H1 (cell line): Measurements from ENCODE around the gene EXTL1. TPM values are rescaled to one million over a fixed set of nuclear protein-coding genes. Genes with fewer than 3 reads are reported as not detected.

Experiments
- CTCF ChIA-PET: fragments of 300-600 bp; sonication (Branson Sonifier 250); formaldehyde crosslinking; loops from one replicate; lab custom pipeline; 2021; ENCODE audit not compliant: partially characterized antibody; lab: Charles Lee
- POLR2A ChIA-PET: fragments of 300-600 bp; sonication (Branson Sonifier 250); formaldehyde crosslinking; loops from one replicate; lab custom pipeline; 2021; ENCODE audit warnings: inconsistent platforms; ENCODE audit not compliant: partially characterized antibody; lab: Charles Lee
- DNase-seq, 2 experiments: peaks; one replicate each; pipeline versions ENCODE4 v3.0.0 to v3.0.0-alpha.2; 2010 to 2022; ENCODE audit warnings: low spot score in 2 of 2, low read depth in 1 of 2, mixed read lengths in 1 of 2
- FAIRE-seq: peaks from 2 replicates; lab custom pipeline; 2011; peaks lifted over from hg19 to GRCh38; lab: Jason Lieb, UNC
- H2AFZ ChIP-seq: 2 replicates; pipeline ENCODE4 v1.8.1; 2012; ENCODE audit warnings: low read length, inconsistent platforms
- H2AK5ac ChIP-seq: 2 replicates; pipeline ENCODE4 v1.6.1; 2013; ENCODE audit warnings: low read depth, low read length
- H2BK120ac ChIP-seq: replicated peaks from 2 replicates; pipeline ENCODE3; 2013; ENCODE audit warnings: low read depth, low read length, inconsistent platforms
- H2BK12ac ChIP-seq: 2 replicates; pipeline ENCODE4 v1.6.1; 2013; ENCODE audit warnings: low read depth, low read length
- H2BK15ac ChIP-seq: 2 replicates; pipeline ENCODE4 v1.6.1; 2013; ENCODE audit warnings: low read length
- H2BK20ac ChIP-seq: 2 replicates; pipeline ENCODE4 v1.6.1; 2013; ENCODE audit warnings: low read length
- H2BK5ac ChIP-seq: 2 replicates; pipeline ENCODE4 v1.6.1; 2013; ENCODE audit warnings: low read depth, low read length
- H3K14ac ChIP-seq: 2 replicates; pipeline ENCODE4 v1.6.1; 2013; ENCODE audit warnings: inconsistent platforms; ENCODE audit not compliant: insufficient read length
- H3K18ac ChIP-seq: 2 replicates; pipeline ENCODE4 v1.6.1; 2013; ENCODE audit warnings: low read length; ENCODE audit errors: extremely low read depth
- H3K23ac ChIP-seq: 2 replicates; pipeline ENCODE4 v1.6.1; 2013; ENCODE audit warnings: inconsistent platforms; ENCODE audit not compliant: insufficient read length
- H3K23me2 ChIP-seq: 2 replicates; pipeline ENCODE4 v1.6.1; 2013; ENCODE audit warnings: low read depth, low read length
- H3K27ac ChIP-seq: 2 replicates; pipeline ENCODE4 v1.6.1; 2011; ENCODE audit warnings: low read depth, low read length, inconsistent platforms
- H3K27me3 ChIP-seq, 4 experiments: replicated peaks in 1 of 4; 1 replicate in 1 of 4; 2 replicates in 3 of 4; pipeline versions ENCODE4 v1.6.1 to v1.8.1; 2011 to 2013; ENCODE audit warnings: low read length in 3 of 4, mild to moderate bottlenecking in 3 of 4, inconsistent platforms in 2 of 4, mixed read lengths in 2 of 4, moderate library complexity in 1 of 4; ENCODE audit not compliant: control insufficient read depth in 3 of 4, insufficient read depth in 3 of 4; ENCODE audit errors: extremely low read depth in 1 of 4
- H3K36me3 ChIP-seq, 4 experiments: 2 replicates each; pipeline versions ENCODE4 v1.6.1 to v1.8.1; 2011 to 2013; ENCODE audit warnings: mild to moderate bottlenecking in 4 of 4, low read length in 3 of 4, moderate library complexity in 2 of 4, control low read depth in 1 of 4, inconsistent platforms in 1 of 4; ENCODE audit not compliant: insufficient read depth in 4 of 4, control insufficient read depth in 2 of 4
- H3K4ac ChIP-seq: replicated peaks from 2 replicates; pipeline ENCODE3; 2013; ENCODE audit warnings: low read length, low read depth, mixed read lengths, inconsistent platforms; ENCODE audit not compliant: insufficient read length
- H3K4me1 ChIP-seq, 4 experiments: replicated peaks in 1 of 4; 1 replicate in 1 of 4; 2 replicates in 3 of 4; pipeline versions ENCODE4 v1.6.1 to v1.8.1; 2011 to 2013; ENCODE audit warnings: low read length in 3 of 4, inconsistent platforms in 2 of 4, mixed read lengths in 1 of 4; ENCODE audit not compliant: insufficient read depth in 4 of 4, control insufficient read depth in 3 of 4
- H3K4me2 ChIP-seq, 2 experiments: 2 replicates each; pipeline versions ENCODE4 v1.6.1 to v1.8.1; 2011 to 2013; ENCODE audit warnings: low read depth in 2 of 2, low read length in 2 of 2, control low read depth in 1 of 2, inconsistent platforms in 1 of 2, mild to moderate bottlenecking in 1 of 2; ENCODE audit not compliant: insufficient read depth in 1 of 2
- H3K4me3 ChIP-seq, 4 experiments: fragments of 200-600, 300-600 bp in 1 of 4; sonication (generic), shearing (Covaris generic), sonication (Bioruptor Twin) in 1 of 4; 2 replicates each; pipeline versions ENCODE4 v1.5.1 to v1.8.1; 2011 to 2016; ENCODE audit warnings: low read length in 4 of 4, low read depth in 3 of 4, control low read depth in 2 of 4, inconsistent platforms in 2 of 4, mild to moderate bottlenecking in 2 of 4, mixed read lengths in 1 of 4, moderate library complexity in 1 of 4; ENCODE audit not compliant: insufficient read depth in 2 of 4; ENCODE audit errors: extremely low read depth in 1 of 4
- H3K56ac ChIP-seq: replicated peaks from 2 replicates; pipeline ENCODE3; 2013; ENCODE audit warnings: low read depth, mild to moderate bottlenecking, mixed read lengths, low read length, inconsistent platforms; ENCODE audit not compliant: insufficient read length
- H3K79me1 ChIP-seq: 2 replicates; pipeline ENCODE4 v1.6.1; 2013; ENCODE audit warnings: low read depth, low read length, control low read depth
- H3K79me2 ChIP-seq, 2 experiments: 2 replicates each; pipeline versions ENCODE4 v1.6.1 to v1.8.1; 2012 to 2013; ENCODE audit warnings: low read length in 2 of 2, mild to moderate bottlenecking in 2 of 2, inconsistent platforms in 1 of 2; ENCODE audit not compliant: insufficient read depth in 2 of 2, control insufficient read depth in 1 of 2
- H3K9ac ChIP-seq, 4 experiments: replicated peaks in 1 of 4; 1 replicate in 1 of 4; 2 replicates in 3 of 4; pipeline versions ENCODE4 v1.6.1 to v1.8.1; 2011 to 2013; ENCODE audit warnings: low read depth in 3 of 4, low read length in 3 of 4, control low read depth in 2 of 4, mild to moderate bottlenecking in 2 of 4, moderate library complexity in 2 of 4, inconsistent platforms in 1 of 4; ENCODE audit errors: extremely low read depth in 1 of 4
- H3K9me3 ChIP-seq, 2 experiments: 2 replicates each; pipeline versions ENCODE4 v1.6.1 to v1.8.1; 2012 to 2013; ENCODE audit warnings: mild to moderate bottlenecking in 2 of 2, moderate library complexity in 2 of 2, control low read depth in 1 of 2, inconsistent platforms in 1 of 2, low read depth in 1 of 2, low read length in 1 of 2, mixed read lengths in 1 of 2; ENCODE audit not compliant: insufficient read depth in 2 of 2
- H4K20me1 ChIP-seq, 2 experiments: replicated peaks in 1 of 2; 2 replicates each; pipeline versions ENCODE3 to v1.8.1; 2011 to 2013; ENCODE audit warnings: inconsistent platforms in 2 of 2, low read length in 2 of 2, mild to moderate bottlenecking in 1 of 2; ENCODE audit not compliant: insufficient read depth in 2 of 2, control insufficient read depth in 1 of 2
- H4K5ac ChIP-seq: 2 replicates; pipeline ENCODE4 v1.6.1; 2013; ENCODE audit warnings: low read length, low read depth, mixed read lengths, inconsistent platforms; ENCODE audit not compliant: insufficient read length
- H4K8ac ChIP-seq: 2 replicates; pipeline ENCODE4 v1.8.0; 2013; ENCODE audit warnings: mild to moderate bottlenecking, moderate library complexity, low read length, inconsistent platforms; ENCODE audit not compliant: insufficient read depth; ENCODE audit errors: extremely low read depth
- H4K91ac ChIP-seq: replicated peaks from 2 replicates; pipeline ENCODE3; 2013; ENCODE audit warnings: low read length, mixed read lengths, inconsistent platforms; ENCODE audit not compliant: insufficient read length
- BRCA1 ChIP-seq: IDR thresholded peaks from 2 replicates; pipeline ENCODE4 v1.6.1; 2012; ENCODE audit warnings: low read depth, low read length, improper control_type of control experiment
- JUND ChIP-seq: IDR thresholded peaks from 2 replicates; pipeline ENCODE4 v1.6.1; 2011; ENCODE audit warnings: mild to moderate bottlenecking, improper control_type of control experiment, low read length
- KDM5A ChIP-seq: fragments of 200-600 bp; IDR thresholded peaks from 2 replicates; pipeline ENCODE4 v1.7.1; 2012; ENCODE audit warnings: mild to moderate bottlenecking, low read length, inconsistent platforms, mixed read lengths
- RNF2 ChIP-seq: fragments of 200-900, 300-1000 bp; sonication (generic); IDR thresholded peaks from 2 replicates; pipeline ENCODE4 v1.7.1; 2016; ENCODE audit warnings: borderline replicate concordance, low read depth, mild to moderate bottlenecking, antibody characterized with exemption, low read length; ENCODE audit not compliant: poor library complexity, severe bottlenecking; ENCODE audit errors: missing control alignments
- SIRT6 ChIP-seq: IDR thresholded peaks from one replicate; pipeline ENCODE4 v1.7.1; 2012; ENCODE audit warnings: low read length, inconsistent platforms
- SP2 ChIP-seq: IDR thresholded peaks from 2 replicates; pipeline ENCODE4 v1.6.1; 2012; ENCODE audit warnings: mild to moderate bottlenecking, low read length, inconsistent platforms
- WGBS, 2 experiments: shearing (Covaris generic) in 1 of 2; methylation state at CpG; one replicate each; pipeline versions ENCODE4 v1.1.6 to v1.1.7; 2013 to 2015; ENCODE audit warnings: low lambda C conversion rate in 2 of 2, mixed read lengths in 2 of 2, inconsistent platforms in 1 of 2, low coverage in 1 of 2, missing lambda C conversion rate in 1 of 2; ENCODE audit not compliant: insufficient replicate concordance in 2 of 2, insufficient coverage in 1 of 2, insufficient read length in 1 of 2; ENCODE audit errors: extremely low coverage in 1 of 2, missing lambda C conversion rate in 1 of 2; 5-methylcytosine and 5-hydroxymethylcytosine counted together
- polyA plus RNA-seq, 7 experiments: library from polyadenylated mRNA; depleted of rRNA in 3 of 7; stranded (reverse) in 5 of 7; unstranded in 2 of 7; fragments of >200 nt in 5 of 7; fragments of 200-250 nt in 2 of 7; gene quantifications; 1 replicate in 5 of 7; 2 replicates in 1 of 7; 4 replicates in 1 of 7; pipeline versions ENCODE4 v1.2.1 to v1.2.3, GENCODE V29; 2011 to 2013; ENCODE audit warnings: missing spikeins in 2 of 7, mixed read lengths in 2 of 7
- total RNA-seq: library from RNA; stranded (reverse); fragmentation: NEBNext Ultra II Directional; extraction: Animal tissue kit (Norgen Biotek cat#: 25700); gene quantifications from 2 replicates; pipeline ENCODE4 v1.2.1, GENCODE V29; 2021
- TF ChIP-seq, protein P1 (sequence below), 3 experiments: IDR thresholded peaks; 1 replicate in 2 of 3; 2 replicates in 1 of 3; pipeline versions ENCODE4 v1.5.1 to v1.6.1; 2011; ENCODE audit warnings: low read length in 3 of 3, mild to moderate bottlenecking in 3 of 3, inconsistent platforms in 2 of 3, low read depth in 1 of 3, moderate library complexity in 1 of 3; ENCODE audit not compliant: insufficient read depth in 1 of 3; ENCODE audit errors: control extremely low read depth in 1 of 3
- TF ChIP-seq, protein P2 (sequence below): IDR thresholded peaks from 2 replicates; pipeline ENCODE4 v1.6.1; 2011; ENCODE audit warnings: low read length, improper control_type of control experiment

Gene EXTL1
- total and polyA plus RNA-seq, 2 of the 8 experiments (the other 6 are each of a cell fraction or from before 2014, with no cell fraction given), result 0.89 to 1.2 TPM

GRCh38 chr1:25991937-25992688, 29.5 kb upstream of the EXTL1 start:
- Histone ChIP-seq H2BK20ac (no peak overlapping the region), H2BK120ac (no peak overlapping the region), H4K20me1 (no peaks in the 10 kb centered on the region), H3K79me2 (peaks cover 0 to 2% of the 10 kb centered on the region in 2 experiments; a peak in 1 of 4 replicates), H3K56ac (no peak overlapping the region), H2BK5ac (no peak overlapping the region), H2AK5ac (no peak overlapping the region), H3K27me3 (no peaks in the 10 kb centered on the region; a peak in 1 of 7 replicates), H3K4me1 (peaks cover 0 to 8% (median 4%) of the 10 kb centered on the region in 4 experiments; a peak in 4 of 7 replicates), H2AFZ (no peak overlapping the region), H3K36me3 (peaks cover 0 to 8% (median 2%) of the 10 kb centered on the region in 4 experiments; a peak in 1 of 8 replicates), H3K4me3 (no peak overlapping the region), H3K14ac (no peak overlapping the region), H4K91ac (no peak overlapping the region), H3K79me1 (no peaks in the 10 kb centered on the region), H3K4ac (no peak overlapping the region), H2BK15ac (no peak overlapping the region), H3K23me2 (0 out of 2 replicates have a peak, but pooled peaks cover under 1% of the 10 kb centered on the region), H3K9me3 (no peaks in the 10 kb centered on the region), H3K4me2 (no peak overlapping the region), H3K18ac (no peak overlapping the region), H2BK12ac (no peak overlapping the region), H4K5ac (no peak overlapping the region), H3K27ac (no peak overlapping the region), H3K9ac (no peak overlapping the region), H3K23ac (no peak overlapping the region), H4K8ac (no peak overlapping the region)
- no peak for DNase-seq
- FAIRE-seq, result no peak
- WGBS, 2 experiments, result 89% methylated on average over 5 of the region's 5 CpGs; no CpG with 5 or more reads in 1 of the 2 experiments
- POLR2A ChIA-PET, result interaction anchor here (1.2 to 1.4 kb wide), 2 partner anchors 10 to 135 kb away, joined by 3 to 4 read pairs; no protein-coding TSS in a partner anchor
- CTCF ChIA-PET, result interaction anchor here (0.6 to 20.0 kb wide), 2 partner anchors 21 to 90 kb away, joined by 3 to 330 read pairs; partner anchors contain the start of gene STMN1
- TF ChIP-seq SP2 (no peak), RNF2 (no peak), KDM5A (no peak), JUND (no peak), BRCA1 (no peak), SIRT6 (no peak)
- TF ChIP-seq, protein P1, sequence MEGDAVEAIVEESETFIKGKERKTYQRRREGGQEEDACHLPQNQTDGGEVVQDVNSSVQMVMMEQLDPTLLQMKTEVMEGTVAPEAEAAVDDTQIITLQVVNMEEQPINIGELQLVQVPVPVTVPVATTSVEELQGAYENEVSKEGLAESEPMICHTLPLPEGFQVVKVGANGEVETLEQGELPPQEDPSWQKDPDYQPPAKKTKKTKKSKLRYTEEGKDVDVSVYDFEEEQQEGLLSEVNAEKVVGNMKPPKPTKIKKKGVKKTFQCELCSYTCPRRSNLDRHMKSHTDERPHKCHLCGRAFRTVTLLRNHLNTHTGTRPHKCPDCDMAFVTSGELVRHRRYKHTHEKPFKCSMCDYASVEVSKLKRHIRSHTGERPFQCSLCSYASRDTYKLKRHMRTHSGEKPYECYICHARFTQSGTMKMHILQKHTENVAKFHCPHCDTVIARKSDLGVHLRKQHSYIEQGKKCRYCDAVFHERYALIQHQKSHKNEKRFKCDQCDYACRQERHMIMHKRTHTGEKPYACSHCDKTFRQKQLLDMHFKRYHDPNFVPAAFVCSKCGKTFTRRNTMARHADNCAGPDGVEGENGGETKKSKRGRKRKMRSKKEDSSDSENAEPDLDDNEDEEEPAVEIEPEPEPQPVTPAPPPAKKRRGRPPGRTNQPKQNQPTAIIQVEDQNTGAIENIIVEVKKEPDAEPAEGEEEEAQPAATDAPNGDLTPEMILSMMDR (IDR thresholded peaks at IDR 0.05; ENCODE audit: control extremely low read depth in 1 of 3, insufficient read depth in 1 of 3, low read depth in 1 of 3, low read length in 3 of 3), result no peak
- TF ChIP-seq, protein P2, sequence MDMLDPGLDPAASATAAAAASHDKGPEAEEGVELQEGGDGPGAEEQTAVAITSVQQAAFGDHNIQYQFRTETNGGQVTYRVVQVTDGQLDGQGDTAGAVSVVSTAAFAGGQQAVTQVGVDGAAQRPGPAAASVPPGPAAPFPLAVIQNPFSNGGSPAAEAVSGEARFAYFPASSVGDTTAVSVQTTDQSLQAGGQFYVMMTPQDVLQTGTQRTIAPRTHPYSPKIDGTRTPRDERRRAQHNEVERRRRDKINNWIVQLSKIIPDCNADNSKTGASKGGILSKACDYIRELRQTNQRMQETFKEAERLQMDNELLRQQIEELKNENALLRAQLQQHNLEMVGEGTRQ, result no peak
